GM06990 (cell line): ENCODE measurements around the gene FAM8A1.

Experiments
- DNase-seq: peaks from one replicate; pipeline ENCODE4 v3.0.0-alpha.2; 2011; ENCODE audit not compliant: insufficient read length; ENCODE audit errors: extremely low read depth
- H3K27me3 ChIP-seq: replicated peaks from 2 replicates; pipeline ENCODE4 v1.6.0; 2011; ENCODE audit warnings: low read length; ENCODE audit not compliant: control insufficient read depth, insufficient read depth
- H3K36me3 ChIP-seq: 2 replicates; pipeline ENCODE4 v1.5.1; 2011; ENCODE audit warnings: low read length; ENCODE audit not compliant: control insufficient read depth, insufficient read depth
- H3K4me3 ChIP-seq: replicated peaks from 2 replicates; pipeline ENCODE4 v1.5.1; 2011; ENCODE audit warnings: low read depth, mild to moderate bottlenecking, control low read depth, low read length
- TF ChIP-seq, protein P1 (sequence below): IDR thresholded peaks from 2 replicates; pipeline ENCODE4 v1.5.1; 2011; ENCODE audit warnings: low read length, control low read depth, mild to moderate bottlenecking, inconsistent platforms; ENCODE audit not compliant: insufficient read depth, poor library complexity, severe bottlenecking

Gene FAM8A1

DNA sequence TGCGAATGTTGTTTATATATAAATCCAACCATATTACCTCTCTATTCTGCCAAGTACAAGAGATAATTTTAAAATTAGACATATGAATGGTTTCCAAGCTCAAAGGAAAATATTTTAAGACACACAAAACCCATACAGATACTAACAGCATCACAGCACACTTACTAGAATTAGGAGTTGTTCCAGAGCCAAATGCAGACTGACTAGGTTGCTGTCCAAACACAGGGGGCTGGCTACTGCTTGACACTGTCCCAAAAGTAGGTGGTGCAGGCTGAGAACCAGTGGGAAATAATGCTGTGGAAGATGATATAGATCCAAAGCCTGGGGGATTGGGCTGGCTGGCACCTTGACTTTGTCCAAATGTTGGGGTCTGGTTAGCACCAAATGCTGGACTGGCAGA lies 24.3 kb downstream of the FAM8A1 start:
- H3K27me3 ChIP-seq, result no peaks in the 10 kb centered on the region
- peaks cover 14% of the 10 kb centered on the region for H3K36me3 ChIP-seq
- DNase-seq, result no peak
- TF ChIP-seq, protein P1, sequence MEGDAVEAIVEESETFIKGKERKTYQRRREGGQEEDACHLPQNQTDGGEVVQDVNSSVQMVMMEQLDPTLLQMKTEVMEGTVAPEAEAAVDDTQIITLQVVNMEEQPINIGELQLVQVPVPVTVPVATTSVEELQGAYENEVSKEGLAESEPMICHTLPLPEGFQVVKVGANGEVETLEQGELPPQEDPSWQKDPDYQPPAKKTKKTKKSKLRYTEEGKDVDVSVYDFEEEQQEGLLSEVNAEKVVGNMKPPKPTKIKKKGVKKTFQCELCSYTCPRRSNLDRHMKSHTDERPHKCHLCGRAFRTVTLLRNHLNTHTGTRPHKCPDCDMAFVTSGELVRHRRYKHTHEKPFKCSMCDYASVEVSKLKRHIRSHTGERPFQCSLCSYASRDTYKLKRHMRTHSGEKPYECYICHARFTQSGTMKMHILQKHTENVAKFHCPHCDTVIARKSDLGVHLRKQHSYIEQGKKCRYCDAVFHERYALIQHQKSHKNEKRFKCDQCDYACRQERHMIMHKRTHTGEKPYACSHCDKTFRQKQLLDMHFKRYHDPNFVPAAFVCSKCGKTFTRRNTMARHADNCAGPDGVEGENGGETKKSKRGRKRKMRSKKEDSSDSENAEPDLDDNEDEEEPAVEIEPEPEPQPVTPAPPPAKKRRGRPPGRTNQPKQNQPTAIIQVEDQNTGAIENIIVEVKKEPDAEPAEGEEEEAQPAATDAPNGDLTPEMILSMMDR, result no peak
- H3K4me3 ChIP-seq, result no peak overlapping the region

- Histone ChIP-seq H3K27me3 (no peaks in the 10 kb centered on the region), H3K36me3 (peaks cover 17% of the 10 kb centered on the region), H3K4me3 (no peak overlapping the region)
- TF ChIP-seq, protein P1, result no peak
- no peak for DNase-seq
Observed at GRCh38 chr6:17628873-17629272, 28.8 kb downstream of the FAM8A1 start.

GRCh38 chr6:17629824-17630510 lies 29.9 kb downstream of the FAM8A1 start:
- H3K27me3 ChIP-seq, result no peaks in the 10 kb centered on the region
- H3K36me3 ChIP-seq, result peaks cover 13% of the 10 kb centered on the region
- DNase-seq, result no peak
- no peak overlapping the region for H3K4me3 ChIP-seq
- TF ChIP-seq, protein P1, result no peak

DNA sequence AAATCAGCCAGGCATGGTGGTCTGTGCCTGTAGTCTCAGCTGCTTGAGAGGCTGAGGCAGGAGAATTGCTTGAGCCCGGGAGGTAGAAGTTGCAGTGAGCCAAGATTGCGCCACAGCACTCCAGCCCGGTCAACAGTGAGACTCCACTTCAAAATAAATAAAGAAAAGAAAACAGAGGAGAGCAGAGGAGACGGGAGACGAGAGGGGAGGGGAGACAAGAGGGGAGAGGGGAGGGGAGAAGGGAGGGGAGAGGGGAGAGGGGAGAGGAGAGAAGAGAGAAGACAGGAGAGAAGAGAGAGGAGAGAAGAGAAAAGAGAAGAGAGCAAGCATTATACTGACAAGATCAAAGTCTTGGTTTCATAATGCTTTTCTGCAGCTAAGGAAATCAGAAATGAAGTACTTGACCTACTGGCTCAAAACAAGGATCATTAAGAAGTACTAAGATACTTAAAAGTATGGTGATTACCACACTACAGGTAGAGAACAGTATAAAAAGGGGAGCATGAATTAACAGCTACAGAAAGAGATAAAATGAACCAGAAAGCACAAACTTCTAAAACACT lies 30.5 kb downstream of the FAM8A1 start:
- DNase-seq, result no peak
- no peaks in the 10 kb centered on the region for H3K27me3 ChIP-seq
- TF ChIP-seq, protein P1, result no peak
- no peak overlapping the region for H3K4me3 ChIP-seq
- H3K36me3 ChIP-seq, result peaks cover 15% of the 10 kb centered on the region

GRCh38 chr6:17632934-17633333 lies 32.8 kb downstream of the FAM8A1 start:
- no peak for DNase-seq
- Histone ChIP-seq H3K36me3 (peaks cover 17% of the 10 kb centered on the region), H3K27me3 (no peaks in the 10 kb centered on the region), H3K4me3 (no peak overlapping the region)
- TF ChIP-seq, protein P1, result no peak
